K562 (cell line): ENCODE data around the gene SZT2. TPM values are rescaled to one million over a fixed set of nuclear protein-coding genes. Genes with fewer than 3 reads are reported as not detected.

Experiments
- TCF3 ChIP-seq: sonication (generic); formaldehyde crosslinking; IDR thresholded peaks from 2 replicates; pipeline ENCODE4 v1.4.0; 2020; ENCODE audit warnings: mild to moderate bottlenecking, missing genetic modification reagents
- microRNA-seq: library from miRNA; unstranded; fragments of <30 nt; microRNA quantifications from one replicate; pipeline ENCODE4, GENCODE V29; 2018; ENCODE audit warnings: borderline microRNAs expressed
- polyA plus RNA-seq, 8 experiments: library from polyadenylated mRNA; depleted of rRNA in 4 of 8; stranded (reverse) in 5 of 8; unstranded in 3 of 8; fragments of >200 nt; fragmentation: Nextera tagmentation in 2 of 8; fragmentation: Illumina TruSeq in 1 of 8; extraction: Ambion mirVana in 2 of 8; extraction: Trizol in 1 of 8; gene quantifications; 2 replicates each; pipeline versions ENCODE4 v1.2.1 to v1.2.3, GENCODE V29; 2011 to 2014; ENCODE audit warnings: inconsistent platforms in 1 of 8, missing spikeins in 1 of 8
- small RNA-seq: library from RNA; depleted of rRNA; stranded (forward); fragments of <200 nt; gene quantifications from one replicate; pipeline ENCODE3, GENCODE V24; 2014
- total RNA-seq, 7 experiments: library from RNA; depleted of rRNA in 6 of 7; stranded (reverse); fragments of >200 nt in 6 of 7; fragmentation: Illumina TruSeq in 2 of 7; extraction: Trizol in 2 of 7; gene quantifications; 2 replicates each; pipeline versions ENCODE4 v1.2.1 to v1.2.3, GENCODE V29; 2011 to 2021; ENCODE audit warnings: low replicate concordance in 1 of 7
- TF ChIP-seq, protein P1 (sequence below): fragments of 200-800 bp; sonication (Bioruptor generic); IDR thresholded peaks from 2 replicates; pipeline ENCODE4 v1.6.1; 2016; ENCODE audit warnings: missing genetic modification characterization, missing compliant biosample characterization

Gene SZT2
- total and polyA plus RNA-seq, 9 of the 15 experiments (the other 6 are each of a cell fraction or from before 2014, with no cell fraction given), result 0.88 to 31.0 (median 12.8) TPM

DNA sequence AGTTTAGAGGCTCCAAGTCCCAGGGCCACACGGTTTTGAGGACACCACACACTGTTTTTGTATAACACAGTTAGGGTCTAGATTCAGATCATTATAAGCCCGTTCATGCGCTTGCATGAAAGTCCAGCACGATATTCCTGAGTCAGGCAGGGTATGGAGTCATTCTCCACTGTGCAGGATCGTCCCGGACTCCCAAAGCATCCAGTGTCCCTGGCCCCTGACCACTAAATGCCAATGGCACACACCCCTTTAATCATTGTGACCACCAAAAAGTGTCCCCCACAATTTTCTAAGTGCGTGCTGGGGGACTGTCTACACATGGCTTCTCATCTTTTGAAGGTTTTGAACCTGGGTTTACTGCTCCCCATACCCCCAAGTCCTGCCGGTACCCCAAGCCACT lies 113.8 kb downstream of the SZT2 start (continued):
- TF ChIP-seq, protein P1, sequence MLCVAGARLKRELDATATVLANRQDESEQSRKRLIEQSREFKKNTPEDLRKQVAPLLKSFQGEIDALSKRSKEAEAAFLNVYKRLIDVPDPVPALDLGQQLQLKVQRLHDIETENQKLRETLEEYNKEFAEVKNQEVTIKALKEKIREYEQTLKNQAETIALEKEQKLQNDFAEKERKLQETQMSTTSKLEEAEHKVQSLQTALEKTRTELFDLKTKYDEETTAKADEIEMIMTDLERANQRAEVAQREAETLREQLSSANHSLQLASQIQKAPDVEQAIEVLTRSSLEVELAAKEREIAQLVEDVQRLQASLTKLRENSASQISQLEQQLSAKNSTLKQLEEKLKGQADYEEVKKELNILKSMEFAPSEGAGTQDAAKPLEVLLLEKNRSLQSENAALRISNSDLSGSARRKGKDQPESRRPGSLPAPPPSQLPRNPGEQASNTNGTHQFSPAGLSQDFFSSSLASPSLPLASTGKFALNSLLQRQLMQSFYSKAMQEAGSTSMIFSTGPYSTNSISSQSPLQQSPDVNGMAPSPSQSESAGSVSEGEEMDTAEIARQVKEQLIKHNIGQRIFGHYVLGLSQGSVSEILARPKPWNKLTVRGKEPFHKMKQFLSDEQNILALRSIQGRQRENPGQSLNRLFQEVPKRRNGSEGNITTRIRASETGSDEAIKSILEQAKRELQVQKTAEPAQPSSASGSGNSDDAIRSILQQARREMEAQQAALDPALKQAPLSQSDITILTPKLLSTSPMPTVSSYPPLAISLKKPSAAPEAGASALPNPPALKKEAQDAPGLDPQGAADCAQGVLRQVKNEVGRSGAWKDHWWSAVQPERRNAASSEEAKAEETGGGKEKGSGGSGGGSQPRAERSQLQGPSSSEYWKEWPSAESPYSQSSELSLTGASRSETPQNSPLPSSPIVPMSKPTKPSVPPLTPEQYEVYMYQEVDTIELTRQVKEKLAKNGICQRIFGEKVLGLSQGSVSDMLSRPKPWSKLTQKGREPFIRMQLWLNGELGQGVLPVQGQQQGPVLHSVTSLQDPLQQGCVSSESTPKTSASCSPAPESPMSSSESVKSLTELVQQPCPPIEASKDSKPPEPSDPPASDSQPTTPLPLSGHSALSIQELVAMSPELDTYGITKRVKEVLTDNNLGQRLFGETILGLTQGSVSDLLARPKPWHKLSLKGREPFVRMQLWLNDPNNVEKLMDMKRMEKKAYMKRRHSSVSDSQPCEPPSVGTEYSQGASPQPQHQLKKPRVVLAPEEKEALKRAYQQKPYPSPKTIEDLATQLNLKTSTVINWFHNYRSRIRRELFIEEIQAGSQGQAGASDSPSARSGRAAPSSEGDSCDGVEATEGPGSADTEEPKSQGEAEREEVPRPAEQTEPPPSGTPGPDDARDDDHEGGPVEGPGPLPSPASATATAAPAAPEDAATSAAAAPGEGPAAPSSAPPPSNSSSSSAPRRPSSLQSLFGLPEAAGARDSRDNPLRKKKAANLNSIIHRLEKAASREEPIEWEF (CRISPR knock-in tag), result no peak
- no peak for TF ChIP-seq TCF3

Small RNA genes lying within 50 kb of the gene (microRNA-seq; reads per million reads assigned to microRNA genes)
- gene MIR6734 (0.82 reads per million), gene MIR6735 (not detected)

Small RNA genes lying within 50 kb of the gene (small RNA-seq; reads per million reads assigned to genes)
- not detected for gene MIR6735

Other genes with a start within 250 kb of the SZT2 start
Only the 7 nearest of the 11 such genes appear.
- not detected in 2 replicates for gene C1orf210, start 104.3 kb upstream of the SZT2 start, total RNA-seq (2014; rRNA removed)
- gene C1orf210, start 104.3 kb upstream of the SZT2 start, total RNA-seq (2014; rRNA removed; fragmentation: Illumina TruSeq; extraction: Trizol), result not detected in 2 replicates
- not detected in 2 replicates for gene C1orf210, start 104.3 kb upstream of the SZT2 start, total RNA-seq (2015; rRNA removed; fragmentation: Illumina TruSeq; extraction: Trizol)
- not detected in 2 replicates for gene C1orf210, start 104.3 kb upstream of the SZT2 start, total RNA-seq (2021)
- gene C1orf210, start 104.3 kb upstream of the SZT2 start, polyA plus RNA-seq (2011; rRNA removed), result not detected in 2 replicates
- not detected in 2 replicates for gene C1orf210, start 104.3 kb upstream of the SZT2 start, polyA plus RNA-seq (2014; fragmentation: Illumina TruSeq; extraction: Trizol)
- not detected for gene C1orf210, start 104.3 kb upstream of the SZT2 start, polyA plus RNA-seq (2014; fragmentation: Nextera tagmentation; extraction: Ambion mirVana)
- gene C1orf210, start 104.3 kb upstream of the SZT2 start, polyA plus RNA-seq (2014; rRNA removed), result 0.21 TPM in 1 of 2 replicates, not detected in the other
- gene TIE1, start 88.9 kb upstream of the SZT2 start, total RNA-seq (2014; rRNA removed), result 0.14 and 0.16 TPM in 2 replicates
- gene TIE1, start 88.9 kb upstream of the SZT2 start, total RNA-seq (2014; rRNA removed; fragmentation: Illumina TruSeq; extraction: Trizol), result not detected in 2 replicates
- gene TIE1, start 88.9 kb upstream of the SZT2 start, total RNA-seq (2015; rRNA removed; fragmentation: Illumina TruSeq; extraction: Trizol), result 0.04 TPM in 1 of 2 replicates, not detected in the other
- 0.20 and 0.31 TPM in 2 replicates for gene TIE1, start 88.9 kb upstream of the SZT2 start, total RNA-seq (2021)
- gene TIE1, start 88.9 kb upstream of the SZT2 start, polyA plus RNA-seq (2011; rRNA removed), result 0.32 and 0.49 TPM in 2 replicates
- 0.07 and 0.17 TPM in 2 replicates for gene TIE1, start 88.9 kb upstream of the SZT2 start, polyA plus RNA-seq (2014; fragmentation: Illumina TruSeq; extraction: Trizol)
- not detected for gene TIE1, start 88.9 kb upstream of the SZT2 start, polyA plus RNA-seq (2014; fragmentation: Nextera tagmentation; extraction: Ambion mirVana)
- 0.08 and 0.66 TPM in 2 replicates for gene TIE1, start 88.9 kb upstream of the SZT2 start, polyA plus RNA-seq (2014; rRNA removed)
- not detected in 2 replicates for gene MPL, start 52.1 kb upstream of the SZT2 start, total RNA-seq (2014; rRNA removed)
- not detected in 2 replicates for gene MPL, start 52.1 kb upstream of the SZT2 start, total RNA-seq (2014; rRNA removed; fragmentation: Illumina TruSeq; extraction: Trizol)
- gene MPL, start 52.1 kb upstream of the SZT2 start, total RNA-seq (2015; rRNA removed; fragmentation: Illumina TruSeq; extraction: Trizol), result not detected in 2 replicates
- not detected in 2 replicates for gene MPL, start 52.1 kb upstream of the SZT2 start, total RNA-seq (2021)
- gene MPL, start 52.1 kb upstream of the SZT2 start, polyA plus RNA-seq (2011; rRNA removed), result not detected in 2 replicates
- gene MPL, start 52.1 kb upstream of the SZT2 start, polyA plus RNA-seq (2014; fragmentation: Illumina TruSeq; extraction: Trizol), result not detected in 2 replicates
- not detected for gene MPL, start 52.1 kb upstream of the SZT2 start, polyA plus RNA-seq (2014; fragmentation: Nextera tagmentation; extraction: Ambion mirVana)
- gene MPL, start 52.1 kb upstream of the SZT2 start, polyA plus RNA-seq (2014; rRNA removed), result not detected in 2 replicates
- 183 and 244 TPM in 2 replicates for gene CDC20, start 30.9 kb upstream of the SZT2 start, total RNA-seq (2014; rRNA removed)
- 94.5 and 106 TPM in 2 replicates for gene CDC20, start 30.9 kb upstream of the SZT2 start, total RNA-seq (2014; rRNA removed; fragmentation: Illumina TruSeq; extraction: Trizol)
- 121 and 131 TPM in 2 replicates for gene CDC20, start 30.9 kb upstream of the SZT2 start, total RNA-seq (2015; rRNA removed; fragmentation: Illumina TruSeq; extraction: Trizol)
- gene CDC20, start 30.9 kb upstream of the SZT2 start, total RNA-seq (2021), result 212 and 224 TPM in 2 replicates
- 92.8 and 173 TPM in 2 replicates for gene CDC20, start 30.9 kb upstream of the SZT2 start, polyA plus RNA-seq (2011; rRNA removed)
- gene CDC20, start 30.9 kb upstream of the SZT2 start, polyA plus RNA-seq (2014; fragmentation: Illumina TruSeq; extraction: Trizol), result 178 and 197 TPM in 2 replicates
- gene CDC20, start 30.9 kb upstream of the SZT2 start, polyA plus RNA-seq (2014; fragmentation: Nextera tagmentation; extraction: Ambion mirVana), result 10 to 100 TPM; 45.2 to 70.6 TPM
- 141 and 146 TPM in 2 replicates for gene CDC20, start 30.9 kb upstream of the SZT2 start, polyA plus RNA-seq (2014; rRNA removed)
- gene ELOVL1, start 21.9 kb upstream of the SZT2 start, total RNA-seq (2014; rRNA removed), result 53.4 and 73.1 TPM in 2 replicates
- gene ELOVL1, start 21.9 kb upstream of the SZT2 start, total RNA-seq (2014; rRNA removed; fragmentation: Illumina TruSeq; extraction: Trizol), result 48.1 and 51.0 TPM in 2 replicates
- gene ELOVL1, start 21.9 kb upstream of the SZT2 start, total RNA-seq (2015; rRNA removed; fragmentation: Illumina TruSeq; extraction: Trizol), result 65.3 and 66.6 TPM in 2 replicates
- 66.8 and 73.2 TPM in 2 replicates for gene ELOVL1, start 21.9 kb upstream of the SZT2 start, total RNA-seq (2021)
- gene ELOVL1, start 21.9 kb upstream of the SZT2 start, polyA plus RNA-seq (2011; rRNA removed), result 157 and 159 TPM in 2 replicates
- gene ELOVL1, start 21.9 kb upstream of the SZT2 start, polyA plus RNA-seq (2014; fragmentation: Illumina TruSeq; extraction: Trizol), result 108 and 120 TPM in 2 replicates
- 100 to 1,000 TPM in 1 of 2 experiments, 10 to 100 TPM in 1; 70.3 to 147 TPM for gene ELOVL1, start 21.9 kb upstream of the SZT2 start, polyA plus RNA-seq (2014; fragmentation: Nextera tagmentation; extraction: Ambion mirVana)
- 74.0 and 82.4 TPM in 2 replicates for gene ELOVL1, start 21.9 kb upstream of the SZT2 start, polyA plus RNA-seq (2014; rRNA removed)
- gene MED8, start 99 bp upstream of the SZT2 start, total RNA-seq (2014; rRNA removed), result 51.5 and 51.7 TPM in 2 replicates
- gene MED8, start 99 bp upstream of the SZT2 start, total RNA-seq (2014; rRNA removed; fragmentation: Illumina TruSeq; extraction: Trizol), result 52.7 and 56.4 TPM in 2 replicates
- 51.7 and 52.1 TPM in 2 replicates for gene MED8, start 99 bp upstream of the SZT2 start, total RNA-seq (2015; rRNA removed; fragmentation: Illumina TruSeq; extraction: Trizol)
- gene MED8, start 99 bp upstream of the SZT2 start, total RNA-seq (2021), result 57.7 and 60.7 TPM in 2 replicates
- gene MED8, start 99 bp upstream of the SZT2 start, polyA plus RNA-seq (2011; rRNA removed), result 23.0 and 30.9 TPM in 2 replicates
- 55.3 and 60.3 TPM in 2 replicates for gene MED8, start 99 bp upstream of the SZT2 start, polyA plus RNA-seq (2014; fragmentation: Illumina TruSeq; extraction: Trizol)
- 100 to 1,000 TPM; 104 to 120 TPM for gene MED8, start 99 bp upstream of the SZT2 start, polyA plus RNA-seq (2014; fragmentation: Nextera tagmentation; extraction: Ambion mirVana)
- gene MED8, start 99 bp upstream of the SZT2 start, polyA plus RNA-seq (2014; rRNA removed), result 32.3 and 37.6 TPM in 2 replicates
- gene HYI, start 64.0 kb downstream of the SZT2 start, total RNA-seq (2014; rRNA removed), result 3.2 and 3.6 TPM in 2 replicates
- 0.38 and 0.69 TPM in 2 replicates for gene HYI, start 64.0 kb downstream of the SZT2 start, total RNA-seq (2014; rRNA removed; fragmentation: Illumina TruSeq; extraction: Trizol)
- 1.7 and 1.8 TPM in 2 replicates for gene HYI, start 64.0 kb downstream of the SZT2 start, total RNA-seq (2015; rRNA removed; fragmentation: Illumina TruSeq; extraction: Trizol)
- gene HYI, start 64.0 kb downstream of the SZT2 start, total RNA-seq (2021), result 2.2 and 3.2 TPM in 2 replicates
- gene HYI, start 64.0 kb downstream of the SZT2 start, polyA plus RNA-seq (2011; rRNA removed), result 1.1 and 1.2 TPM in 2 replicates
- 0.35 and 1.1 TPM in 2 replicates for gene HYI, start 64.0 kb downstream of the SZT2 start, polyA plus RNA-seq (2014; fragmentation: Illumina TruSeq; extraction: Trizol)
- gene HYI, start 64.0 kb downstream of the SZT2 start, polyA plus RNA-seq (2014; fragmentation: Nextera tagmentation; extraction: Ambion mirVana), result under 1 TPM in 1 of 2 experiments, not detected in 1; 0.04 TPM
- gene HYI, start 64.0 kb downstream of the SZT2 start, polyA plus RNA-seq (2014; rRNA removed), result 2.3 and 4.1 TPM in 2 replicates